ENCODE measurements around the gene CILP. TPM values are rescaled to one million over a fixed set of nuclear protein-coding genes. Genes with fewer than 3 reads are reported as not detected.

Gene CILP
- total and polyA plus RNA-seq, 5 donors, result 1.3 to 9.9 (median 3.2) TPM

- ATAC-seq, result no peak
- Histone ChIP-seq H3K4me1 (ENCODE audit: control insufficient read depth, insufficient read depth, low read length) (no peaks in the 10 kb centered on the region), H3K4me3 (ENCODE audit: low read length) (no peak overlapping the region), H3K27ac (ENCODE audit: low read length) (no peak overlapping the region), H3K27me3 (ENCODE audit: control insufficient read depth, insufficient read depth) (no peaks in the 10 kb centered on the region), H3K9me3 (ENCODE audit: control insufficient read depth, low read length) (no peaks in the 10 kb centered on the region)
- DNase-seq, result no peak
- 100% methylated on average over 2 of the region's 2 CpGs for WGBS
- intact Hi-C loops (cut with DNase I), result no loop called here
These were observed 2.6 kb downstream of the CILP start for GRCh38 chr15:65208647-65209046.

GRCh38 chr15:65207280-65207840, 3.9 kb downstream of the CILP start:
- no peak for ATAC-seq
- WGBS, result 73% methylated on average over 6 of the region's 6 CpGs
- H3K4me1 ChIP-seq (ENCODE audit: control insufficient read depth, insufficient read depth, low read length), result no peaks in the 10 kb centered on the region
- H3K9me3 ChIP-seq (ENCODE audit: control insufficient read depth, low read length), result no peaks in the 10 kb centered on the region
- DNase-seq, result no peak
- intact Hi-C loops (cut with DNase I), result no loop called here
- no peak overlapping the region for H3K27ac ChIP-seq (ENCODE audit: low read length)
- H3K27me3 ChIP-seq (ENCODE audit: control insufficient read depth, insufficient read depth), result no peaks in the 10 kb centered on the region
- H3K4me3 ChIP-seq (ENCODE audit: low read length), result no peak overlapping the region

DNA sequence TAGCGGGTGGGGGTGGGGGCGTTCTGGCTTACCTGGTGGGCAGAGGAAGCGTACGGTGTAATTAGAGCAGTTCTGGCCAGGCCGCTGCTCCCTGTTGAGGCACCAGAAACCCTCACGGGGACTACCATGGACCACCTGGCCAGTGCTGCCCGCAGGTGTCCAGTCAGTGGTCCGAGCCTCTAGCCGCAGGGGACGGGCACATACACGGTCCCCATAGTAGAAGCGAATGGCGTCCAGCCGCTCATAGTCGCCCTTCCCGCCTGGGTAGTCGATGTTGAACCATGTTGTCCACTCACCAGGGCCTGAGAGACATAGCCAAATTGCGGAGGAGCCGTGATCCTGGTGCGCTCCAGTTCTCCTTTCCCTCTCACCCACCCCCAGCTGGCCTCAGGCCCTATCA, 4.5 kb downstream of the CILP start:
- WGBS, result 95% methylated on average over 20 of the region's 20 CpGs
- no peaks in the 10 kb centered on the region for H3K9me3 ChIP-seq (ENCODE audit: control insufficient read depth, low read length)
- H3K4me1 ChIP-seq (ENCODE audit: control insufficient read depth, insufficient read depth, low read length), result no peaks in the 10 kb centered on the region

DNA sequence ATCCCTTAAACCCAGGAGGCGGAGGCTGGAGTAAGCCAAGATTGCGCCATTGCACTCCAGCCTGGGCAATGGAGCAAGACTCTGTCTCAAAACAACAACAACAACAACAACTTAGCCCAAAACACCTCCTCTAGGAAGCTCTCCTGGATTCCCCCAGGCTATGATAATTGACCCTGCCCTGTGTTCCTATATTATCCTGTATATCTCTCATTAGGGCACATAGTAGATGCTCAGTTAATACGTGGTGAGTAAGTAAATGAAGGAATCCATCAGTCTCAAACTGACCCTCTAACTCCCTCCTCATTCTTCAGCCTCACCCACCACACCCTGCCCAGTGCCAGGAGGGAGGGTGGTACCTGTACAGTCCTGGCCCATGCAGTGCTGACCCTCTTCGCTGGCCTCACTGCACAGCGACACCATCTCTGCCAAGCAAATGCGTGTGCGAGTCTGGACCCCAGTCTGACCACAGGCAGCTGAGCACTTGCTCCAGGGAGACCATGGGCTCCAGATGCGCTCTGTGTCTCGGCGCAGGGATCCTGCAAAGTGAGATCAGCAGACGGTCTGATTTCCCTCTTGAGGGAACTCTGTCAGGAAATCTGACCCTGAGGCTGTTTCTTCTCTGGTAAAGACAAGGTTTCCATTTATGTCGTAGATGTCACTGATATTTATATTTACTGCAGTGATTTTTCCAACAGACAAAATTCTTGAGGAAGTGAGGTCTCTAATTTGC, 6.2 kb downstream of the CILP start:
- ATAC-seq, result no peak
- 89% methylated on average over 12 of the region's 12 CpGs for WGBS
- H3K9me3 ChIP-seq (ENCODE audit: control insufficient read depth, low read length), result no peaks in the 10 kb centered on the region
- H3K27me3 ChIP-seq (ENCODE audit: control insufficient read depth, insufficient read depth), result no peaks in the 10 kb centered on the region
- no peak overlapping the region for H3K27ac ChIP-seq (ENCODE audit: low read length)
- intact Hi-C loops (cut with DNase I), result no loop called here
- no peak for DNase-seq
- H3K4me3 ChIP-seq (ENCODE audit: low read length), result no peak overlapping the region
- no peaks in the 10 kb centered on the region for H3K4me1 ChIP-seq (ENCODE audit: control insufficient read depth, insufficient read depth, low read length)

More for the DNA sequence above, 4.5 kb downstream of the CILP start:
- intact Hi-C loops (cut with DNase I), result no loop called here
- no peaks in the 10 kb centered on the region for H3K27me3 ChIP-seq (ENCODE audit: control insufficient read depth, insufficient read depth)
- DNase-seq (no peak), ATAC-seq (no peak)
- no peak overlapping the region for H3K27ac ChIP-seq (ENCODE audit: low read length)
- no peak overlapping the region for H3K4me3 ChIP-seq (ENCODE audit: low read length)

DNA sequence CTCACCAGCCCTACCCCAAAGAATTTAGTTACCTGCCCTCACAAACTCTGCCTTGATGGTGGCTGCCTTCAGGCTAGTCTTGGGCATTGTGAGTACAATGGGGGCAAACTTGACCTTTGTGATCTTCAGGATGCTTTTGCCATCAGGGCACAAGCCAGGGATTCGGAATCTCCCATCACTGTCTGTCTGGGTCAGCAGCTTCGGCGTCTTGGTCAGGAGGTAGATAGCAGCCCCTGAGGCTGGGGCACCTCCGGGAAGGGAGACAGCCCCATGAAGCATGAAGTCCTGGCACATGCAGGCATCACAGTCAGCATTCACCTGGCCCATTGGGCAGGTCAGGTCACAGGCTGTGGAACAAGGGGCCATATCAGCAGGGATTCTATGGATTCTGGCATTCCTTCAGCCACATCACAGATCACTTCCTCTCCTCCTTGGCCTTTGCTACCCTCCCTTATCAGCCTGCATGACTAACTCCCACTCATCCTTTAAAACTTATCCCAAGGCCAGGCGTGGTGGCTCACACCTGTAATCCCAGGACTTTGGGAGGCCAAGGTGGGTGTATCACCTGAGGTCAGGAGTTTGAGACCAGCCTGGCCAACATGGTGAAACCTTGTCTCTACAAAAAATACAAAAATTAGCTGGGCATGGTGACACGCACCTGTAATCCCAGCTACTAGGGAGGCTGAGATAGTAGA, 6.9 kb downstream of the CILP start:
- intact Hi-C loops (cut with DNase I), result no loop called here
- H3K4me3 ChIP-seq (ENCODE audit: low read length), result no peak overlapping the region
- WGBS, result 91% methylated on average over 6 of the region's 6 CpGs
- DNase-seq (no peak), ATAC-seq (no peak)
- no peaks in the 10 kb centered on the region for H3K4me1 ChIP-seq (ENCODE audit: control insufficient read depth, insufficient read depth, low read length)
- H3K27me3 ChIP-seq (ENCODE audit: control insufficient read depth, insufficient read depth), result no peaks in the 10 kb centered on the region
- no peak overlapping the region for H3K27ac ChIP-seq (ENCODE audit: low read length)
- no peaks in the 10 kb centered on the region for H3K9me3 ChIP-seq (ENCODE audit: control insufficient read depth, low read length)

GRCh38 chr15:65201918-65202317, 9.4 kb downstream of the CILP start:
- ATAC-seq, result no peak
- intact Hi-C loops (cut with DNase I), result no loop called here

GRCh38 chr15:65198571-65198970, 12.7 kb downstream of the CILP start:
- WGBS, result 96% methylated on average over 12 of the region's 12 CpGs

More at GRCh38 chr15:65201918-65202317, 9.4 kb downstream of the CILP start:
- Histone ChIP-seq H3K4me1 (ENCODE audit: control insufficient read depth, insufficient read depth, low read length) (no peaks in the 10 kb centered on the region), H3K27ac (ENCODE audit: low read length) (no peak overlapping the region), H3K4me3 (ENCODE audit: low read length) (no peak overlapping the region), H3K9me3 (ENCODE audit: control insufficient read depth, low read length) (no peaks in the 10 kb centered on the region), H3K27me3 (ENCODE audit: control insufficient read depth, insufficient read depth) (no peaks in the 10 kb centered on the region)
- no peak for DNase-seq
- 89% methylated on average over 1 of the region's 1 CpG for WGBS

GRCh38 chr15:65197337-65197645, 14.0 kb downstream of the CILP start:
- no peak overlapping the region for H3K27ac ChIP-seq (ENCODE audit: low read length)
- H3K27me3 ChIP-seq (ENCODE audit: control insufficient read depth, insufficient read depth), result no peaks in the 10 kb centered on the region
- ATAC-seq (no peak), DNase-seq (no peak)
- no peaks in the 10 kb centered on the region for H3K9me3 ChIP-seq (ENCODE audit: control insufficient read depth, low read length)
- 96% methylated on average over 8 of the region's 8 CpGs for WGBS
- H3K4me3 ChIP-seq (ENCODE audit: low read length), result no peak overlapping the region
- no peaks in the 10 kb centered on the region for H3K4me1 ChIP-seq (ENCODE audit: control insufficient read depth, insufficient read depth, low read length)
- intact Hi-C loops (cut with DNase I), result loop anchor here in 1 of 4 donors (10.0 kb wide), 1 partner anchor 78 kb away; no protein-coding TSS in a partner anchor

More at GRCh38 chr15:65198571-65198970, 12.7 kb downstream of the CILP start:
- H3K4me1 ChIP-seq (ENCODE audit: control insufficient read depth, insufficient read depth, low read length), result no peaks in the 10 kb centered on the region
- intact Hi-C loops (cut with DNase I), result loop anchor here in 1 of 4 donors (10.0 kb wide), 1 partner anchor 76 kb away; no protein-coding TSS in a partner anchor
- DNase-seq (no peak), ATAC-seq (no peak)
- no peak overlapping the region for H3K4me3 ChIP-seq (ENCODE audit: low read length)
- H3K27ac ChIP-seq (ENCODE audit: low read length), result no peak overlapping the region
- H3K9me3 ChIP-seq (ENCODE audit: control insufficient read depth, low read length), result no peaks in the 10 kb centered on the region
- no peaks in the 10 kb centered on the region for H3K27me3 ChIP-seq (ENCODE audit: control insufficient read depth, insufficient read depth)

- Histone ChIP-seq H3K4me3 (ENCODE audit: low read length) (no peak overlapping the region), H3K9me3 (ENCODE audit: control insufficient read depth, low read length) (no peaks in the 10 kb centered on the region), H3K4me1 (ENCODE audit: control insufficient read depth, insufficient read depth, low read length) (no peaks in the 10 kb centered on the region), H3K27ac (ENCODE audit: low read length) (no peak overlapping the region), H3K27me3 (ENCODE audit: control insufficient read depth, insufficient read depth) (no peaks in the 10 kb centered on the region)
- intact Hi-C loops (cut with DNase I), result loop anchor here in 1 of 4 donors (10.0 kb wide), 1 partner anchor 78 kb away; no protein-coding TSS in a partner anchor
- DNase-seq, result no peak
- 95% methylated on average over 19 of the region's 19 CpGs for WGBS
- no peak for ATAC-seq
These were observed 14.5 kb downstream of the CILP start for GRCh38 chr15:65196637-65197336.

GRCh38 chr15:65195548-65195923, 15.7 kb downstream of the CILP start:
- Histone ChIP-seq H3K4me3 (ENCODE audit: low read length) (no peak overlapping the region), H3K27me3 (ENCODE audit: control insufficient read depth, insufficient read depth) (no peaks in the 10 kb centered on the region), H3K9me3 (ENCODE audit: control insufficient read depth, low read length) (no peaks in the 10 kb centered on the region), H3K4me1 (ENCODE audit: control insufficient read depth, insufficient read depth, low read length) (no peaks in the 10 kb centered on the region), H3K27ac (ENCODE audit: low read length) (no peak overlapping the region)
- peak in 2 of 3 donors; percentile 68 to 74 for DNase-seq
- peak in 1 of 2 donors; percentile 49 for ATAC-seq
- intact Hi-C loops (cut with DNase I), result loop anchor here in 1 of 4 donors (10.0 kb wide), 1 partner anchor 79 kb away; no protein-coding TSS in a partner anchor
- WGBS, result 51% methylated on average over 5 of the region's 5 CpGs

Measured in right cardiac atrium (tissue), 5 donors.